GM10266 (cell line): Measurements from ENCODE around the gene DENND4A.

Source experiments
- DNase-seq: peaks from one replicate; pipeline ENCODE4 v3.0.0; 2012; ENCODE audit errors: extremely low spot score
- CTCF ChIP-seq: IDR thresholded peaks from 2 replicates; pipeline ENCODE4 v1.5.1; 2012; ENCODE audit warnings: mild to moderate bottlenecking, low read depth; ENCODE audit not compliant: control insufficient read depth, insufficient read depth; ENCODE audit errors: missing control alignments

Gene DENND4A

GRCh38 chr15:65631503-65631902 is 160.6 kb downstream of the DENND4A start:
- DNase-seq: no peak
- TF ChIP-seq CTCF: no peak

DNA sequence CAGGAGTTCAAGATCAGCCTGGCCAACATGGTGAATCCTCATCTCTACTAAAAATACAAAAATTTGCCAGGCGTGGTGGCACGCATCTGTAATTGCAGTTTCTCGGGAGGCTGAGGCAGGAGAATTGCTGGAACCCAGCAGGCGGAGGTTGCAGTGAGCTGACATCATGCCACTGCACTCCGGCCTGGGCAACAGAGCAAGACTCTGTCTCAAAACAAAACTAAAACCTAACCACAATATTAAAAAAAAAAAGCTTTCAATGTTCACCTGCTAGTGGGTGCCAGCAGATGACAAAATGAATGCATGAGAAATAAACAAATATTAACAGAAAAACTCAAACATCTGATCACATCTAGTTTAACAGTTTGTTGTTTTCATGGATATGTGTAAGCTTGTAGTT is 161.3 kb downstream of the DENND4A start:
- TF ChIP-seq CTCF: no peak
- no peak for DNase-seq

GRCh38 chr15:65629548-65629947 is 162.5 kb downstream of the DENND4A start:
- no peak for DNase-seq
- no peak for TF ChIP-seq CTCF

DNA sequence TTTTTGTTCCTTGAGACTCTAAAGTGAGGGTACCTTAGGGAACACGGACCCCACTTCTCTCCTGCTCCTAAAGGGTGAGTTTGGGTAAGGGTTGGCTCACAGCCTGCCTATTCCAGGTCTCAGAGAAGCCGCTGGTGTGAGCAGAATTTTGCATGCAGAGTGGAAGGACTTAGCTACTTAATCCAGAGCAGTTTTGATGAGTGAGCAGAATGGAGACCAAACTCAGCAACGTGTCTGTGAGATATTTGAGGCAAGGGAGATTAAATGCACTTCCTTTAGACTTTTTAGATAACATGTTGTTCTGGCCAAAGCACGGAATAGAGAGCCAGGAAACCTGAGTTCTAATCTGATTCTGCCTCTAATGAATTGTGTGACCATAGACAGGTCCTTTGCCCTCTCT is 165.2 kb downstream of the DENND4A start:
- no peak for DNase-seq
- no peak for TF ChIP-seq CTCF

GRCh38 chr15:65623103-65623502 is 169.0 kb downstream of the DENND4A start:
- TF ChIP-seq CTCF: no peak
- DNase-seq: no peak

DNA sequence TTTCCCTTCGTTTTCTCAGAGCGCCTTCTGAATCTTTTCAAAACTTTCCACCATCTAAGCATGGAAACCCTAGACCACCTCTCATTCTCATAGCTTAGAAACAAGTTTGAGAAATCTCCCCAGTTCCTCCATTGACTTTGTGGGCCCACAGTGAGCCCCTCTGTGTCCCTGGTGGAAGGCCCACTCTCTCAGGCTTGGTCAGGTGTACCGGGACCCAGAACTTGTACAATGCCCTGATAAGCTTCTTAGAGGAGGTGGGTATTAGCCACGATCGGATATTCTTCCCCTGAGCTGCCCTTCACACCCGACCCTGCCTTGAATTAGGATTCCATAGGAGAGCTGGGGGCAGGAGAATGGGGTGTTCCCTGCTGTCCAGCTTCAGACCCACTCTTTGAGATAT is 170.5 kb downstream of the DENND4A start, which contains the start of gene SLC24A1:
TSS of gene SLC24A1 (plus strand) at position 301 of the 400 bp plus-strand sequence. CDS start 2,143 bp downstream, outside the sequence.
- no peak for DNase-seq
- no peak for TF ChIP-seq CTCF

GRCh38 chr15:65620833-65621232 is 171.3 kb downstream of the DENND4A start:
- DNase-seq: no peak
- TF ChIP-seq CTCF: no peak
